Posterior vena cava (tissue), 2 donors: ENCODE results near the gene USP46. TPM values are rescaled to one million over a fixed set of nuclear protein-coding genes. Genes with fewer than 3 reads are reported as not detected.

ENCODE experiments used
- DNase-seq: peaks from one replicate; pipeline ENCODE4 v3.0.0-alpha.2; 2020; ENCODE audit warnings: low spot score
- intact Hi-C, 2 donors: fragments of 100-400 bp; cut with DNase I; formaldehyde crosslinking; loops; one replicate each; pipeline versions ENCODE4 v1.14.1 to v1.14.2; 2022 to 2023
- total RNA-seq, 2 donors: library from RNA; stranded (reverse); fragmentation: NEBNext Ultra II Directional; extraction: Animal tissue kit (Norgen Biotek cat#: 25700); gene quantifications; one replicate each; pipeline ENCODE4 v1.2.1, GENCODE V29; 2021
- donor health status: DM: yes; HTN: yes; CAD: no.
- donor health status: DM: yes; HTN: yes; CAD: no.

Gene USP46
- total RNA-seq, 2 donors from 2014 or later: 17.1 to 18.3 TPM

DNA sequence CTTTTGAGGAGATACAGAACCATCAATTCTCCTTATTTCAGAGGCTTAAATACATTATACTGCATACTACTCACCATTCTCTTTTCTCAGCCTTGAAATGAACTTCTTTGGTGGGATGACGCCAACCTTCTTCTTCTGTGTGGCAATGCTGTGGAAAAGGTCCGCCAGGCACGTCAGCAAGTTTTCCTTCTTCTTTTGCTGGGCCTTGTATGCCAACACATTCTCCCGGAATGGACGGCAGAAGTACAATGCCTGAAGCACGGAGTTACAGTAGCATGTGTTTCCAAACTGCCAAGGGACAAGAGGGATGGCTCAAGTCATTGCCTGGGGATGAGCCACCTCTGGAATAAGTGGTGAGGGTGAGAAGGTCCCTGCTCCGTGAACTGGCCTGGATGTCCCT, 31.2 kb downstream of the USP46 start:
- DNase-seq: peak; percentile 84
- intact Hi-C loops: no loop called here

DNA sequence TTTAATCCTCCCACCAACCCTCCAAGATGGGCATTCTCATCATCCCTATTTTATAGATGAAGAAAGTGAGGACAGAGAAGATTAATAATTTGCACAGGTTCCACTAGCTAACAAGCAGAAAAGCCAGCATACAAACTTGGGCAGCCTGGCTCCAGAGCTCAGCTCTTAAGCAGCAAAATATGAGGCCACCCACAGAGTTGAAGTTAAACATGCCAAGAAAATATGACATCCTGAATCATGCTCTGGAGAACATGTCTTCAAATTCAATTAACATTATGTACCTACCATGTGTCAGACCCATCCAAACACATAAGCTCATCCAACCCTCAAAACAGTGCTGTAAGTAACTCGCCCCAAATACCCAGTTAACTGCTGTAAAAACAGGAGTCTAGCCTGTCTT, 33.9 kb downstream of the USP46 start:
- intact Hi-C loops: no loop called here
- no peak for DNase-seq

GRCh38 chr4:52622564-52622963, 36.5 kb downstream of the USP46 start:
- intact Hi-C loops: no loop called here
- no peak for DNase-seq

GRCh38 chr4:52621567-52621966, 37.5 kb downstream of the USP46 start:
- no peak for DNase-seq
- intact Hi-C loops: no loop called here

DNA sequence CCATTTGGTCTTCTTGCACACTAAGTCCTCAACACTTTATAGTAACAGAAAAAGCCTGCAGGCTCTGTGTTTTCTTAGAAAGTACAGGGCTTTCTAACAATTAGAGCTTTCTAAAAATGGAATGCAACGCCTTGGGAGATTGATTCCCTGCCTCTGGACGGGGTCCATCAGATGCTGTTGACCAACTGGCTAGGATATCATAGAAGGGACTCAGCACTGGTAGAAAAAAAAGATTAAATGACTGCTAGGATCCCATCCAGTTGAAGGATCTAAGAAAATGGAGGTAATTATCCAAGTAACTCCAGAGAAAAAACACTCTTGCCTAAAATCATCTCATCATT, 39.5 kb downstream of the USP46 start:
- intact Hi-C loops: loop anchor here in 1 of 2 donors (1.0 kb wide), 1 partner anchor 42 kb away; no protein-coding TSS in a partner anchor
- no peak for DNase-seq

GRCh38 chr4:52618795-52619590, 40.1 kb downstream of the USP46 start:
- no peak for DNase-seq
- intact Hi-C loops: loop anchor here in 1 of 2 donors (1.0 kb wide), 1 partner anchor 42 kb away; no protein-coding TSS in a partner anchor

DNA sequence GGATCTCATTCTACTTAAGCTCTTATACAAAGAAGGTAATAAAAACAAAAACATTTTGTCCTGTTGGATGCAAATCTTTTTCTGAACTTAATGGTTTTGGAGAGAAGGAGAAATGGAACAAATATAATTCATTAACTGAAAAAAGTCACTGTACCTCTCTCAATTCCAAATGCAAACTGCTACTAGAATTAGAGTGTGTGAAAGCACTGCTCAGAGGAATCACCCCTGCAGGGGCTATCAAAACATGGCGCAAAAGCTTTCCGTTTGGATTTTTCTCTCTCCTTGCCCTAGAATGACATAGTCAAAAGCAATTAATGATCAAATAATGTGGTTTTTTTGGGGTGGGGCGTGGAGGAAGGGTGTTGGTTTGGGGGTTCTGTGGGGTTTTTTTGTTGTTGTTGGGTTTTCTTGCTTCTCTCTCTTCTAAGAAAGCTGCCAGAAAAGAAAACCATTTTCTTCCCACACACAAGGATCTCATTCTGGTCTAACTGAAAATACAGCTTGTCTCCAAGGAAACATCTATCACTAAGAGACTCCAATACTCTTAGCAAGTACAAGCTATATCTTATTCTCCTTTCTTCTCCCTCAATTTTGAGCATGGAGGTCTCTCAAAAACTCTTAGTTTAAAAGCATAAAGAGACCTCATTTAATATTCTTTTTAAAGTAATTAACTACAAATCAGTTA, 41.6 kb downstream of the USP46 start:
- intact Hi-C loops: no loop called here
- DNase-seq: no peak

DNA sequence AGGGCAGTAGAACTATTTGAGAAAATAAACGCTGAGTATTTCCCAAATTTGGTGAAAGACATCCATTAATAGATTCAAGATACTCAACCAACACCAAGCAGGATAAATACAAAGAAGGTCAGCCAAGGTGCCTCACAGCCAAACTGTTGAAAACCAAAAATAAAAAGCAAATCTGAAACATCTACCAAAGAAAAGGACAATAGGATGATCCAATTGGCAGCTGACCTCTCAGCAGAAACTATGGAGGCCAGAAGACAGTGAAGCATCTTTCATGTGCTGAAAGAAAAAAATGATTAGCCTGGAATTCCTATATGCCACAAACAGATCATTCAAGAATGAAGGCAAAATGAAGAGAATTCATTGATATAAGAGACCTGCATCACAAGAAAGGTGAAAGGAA, 44.9 kb downstream of the USP46 start:
- no peak for DNase-seq
- intact Hi-C loops: no loop called here

DNA sequence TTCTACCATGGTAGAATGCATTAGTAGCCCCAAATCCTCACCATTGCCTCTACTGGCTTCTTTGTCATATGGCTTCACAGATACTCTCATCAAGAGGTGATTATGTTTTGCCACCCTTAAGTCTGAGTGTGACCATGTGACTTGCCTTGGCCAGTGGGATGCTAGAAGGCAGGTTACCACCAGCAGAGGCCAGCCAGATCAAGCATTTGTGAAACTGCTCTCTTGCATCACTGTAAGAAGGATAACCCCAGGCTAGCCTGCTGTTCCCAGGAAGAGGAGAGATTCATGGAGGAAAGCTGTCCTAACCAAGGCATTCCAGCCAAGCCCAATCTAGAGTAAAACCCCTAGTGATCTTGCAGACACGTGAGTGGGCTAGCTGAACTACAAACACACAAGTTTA, 46.8 kb downstream of the USP46 start:
- intact Hi-C loops: no loop called here

GRCh38 chr4:52611030-52611555, 48.0 kb downstream of the USP46 start:
- DNase-seq: no peak
- intact Hi-C loops: no loop called here

More for the DNA sequence above, 46.8 kb downstream of the USP46 start:
- DNase-seq: no peak

DNA sequence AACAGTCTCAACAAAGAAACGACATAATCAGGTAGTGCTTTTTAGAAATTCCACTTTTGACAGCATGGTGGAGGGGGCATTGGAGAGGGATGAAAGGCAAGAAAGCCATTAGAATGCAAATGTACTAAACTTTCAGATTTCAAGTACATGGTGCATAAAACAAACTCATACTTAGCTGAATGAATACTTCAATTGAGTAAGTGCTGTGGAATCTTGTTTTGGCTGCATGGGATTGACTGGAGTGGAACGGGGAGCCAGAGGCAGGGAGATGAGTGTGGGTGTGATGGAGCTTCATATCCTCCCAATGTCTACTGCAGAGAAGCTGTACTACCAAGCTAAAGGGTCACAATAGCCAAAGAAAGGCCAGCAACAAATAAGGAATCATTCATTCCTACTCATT, 52.4 kb downstream of the USP46 start:
- intact Hi-C loops: no loop called here
- no peak for DNase-seq

GRCh38 chr4:52606040-52606439, 53.1 kb downstream of the USP46 start:
- intact Hi-C loops: no loop called here
- no peak for DNase-seq

GRCh38 chr4:52604215-52604614, 54.9 kb downstream of the USP46 start:
- intact Hi-C loops: no loop called here
- no peak for DNase-seq

DNA sequence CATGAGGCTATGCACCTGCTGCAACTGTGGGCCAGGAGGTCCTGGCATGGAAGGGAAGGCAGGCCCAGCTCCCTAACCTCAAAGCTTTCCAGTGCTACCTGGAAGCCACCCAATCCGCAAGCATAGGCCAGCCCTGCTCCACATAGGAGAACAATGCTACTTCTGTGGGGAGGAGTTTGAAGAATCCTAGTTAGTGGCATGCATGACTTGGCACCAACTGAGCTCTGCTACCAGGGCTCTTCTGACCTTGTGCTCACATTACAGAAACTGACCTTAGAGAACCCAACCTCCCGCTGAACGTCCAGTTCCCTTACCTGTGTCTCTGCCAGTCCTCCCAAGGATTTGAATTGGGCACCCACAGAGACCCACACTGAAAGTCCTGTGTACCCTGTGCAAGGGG, 58.8 kb downstream of the USP46 start:
- intact Hi-C loops: no loop called here
- no peak for DNase-seq

- intact Hi-C loops: no loop called here
- DNase-seq: no peak
These were observed 64.1 kb downstream of the USP46 start for GRCh38 chr4:52595001-52595400.

GRCh38 chr4:52592287-52592686, 66.8 kb downstream of the USP46 start:
- DNase-seq: no peak
- intact Hi-C loops: no loop called here

DNA sequence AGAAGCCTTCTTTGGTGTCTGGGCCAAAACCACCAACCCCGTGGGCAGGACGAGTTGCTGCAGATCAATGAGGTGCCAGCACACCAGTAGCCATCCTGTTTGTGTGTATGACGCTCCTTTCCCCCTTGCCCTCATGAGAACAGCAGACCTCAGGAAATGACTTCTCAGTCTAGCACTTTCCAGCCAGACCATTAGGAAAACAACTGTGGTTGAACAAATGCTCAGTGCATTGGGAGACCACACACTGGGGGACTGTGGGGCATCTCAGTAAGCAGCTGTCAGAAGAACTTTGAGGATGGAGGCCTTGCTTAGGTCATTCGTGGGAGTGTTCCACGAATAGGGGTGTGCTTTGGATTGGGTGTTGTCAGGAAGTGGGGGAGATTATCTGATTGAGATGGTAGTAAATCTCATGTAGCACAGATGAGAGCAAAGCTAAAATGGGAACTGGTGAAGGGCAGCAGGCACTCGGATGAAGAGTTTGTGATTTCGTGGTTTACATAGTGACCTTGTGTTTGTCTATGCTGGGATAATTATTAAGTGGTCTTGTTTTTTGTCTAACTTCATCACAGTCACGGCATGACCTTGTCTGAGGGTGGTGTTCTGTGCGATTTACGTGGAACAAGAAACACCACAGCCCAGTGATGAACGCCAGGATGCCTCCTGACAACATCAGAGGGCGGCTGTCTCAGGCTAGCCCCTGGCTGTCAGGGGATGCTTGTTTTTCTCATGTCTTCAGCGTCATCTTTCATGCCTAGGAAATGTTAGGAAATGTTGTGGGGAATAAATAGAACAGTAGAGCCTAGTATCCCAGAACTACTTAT, 70.1 kb downstream of the USP46 start:
- intact Hi-C loops: no loop called here
- no peak for DNase-seq

GRCh38 chr4:52588097-52588496, 71.0 kb downstream of the USP46 start:
- DNase-seq: no peak
- intact Hi-C loops: no loop called here

GRCh38 chr4:52586069-52586468, 73.0 kb downstream of the USP46 start:
- intact Hi-C loops: no loop called here
- DNase-seq: no peak

- intact Hi-C loops: no loop called here
These were observed 73.7 kb downstream of the USP46 start for GRCh38 chr4:52585379-52585778.

More at GRCh38 chr4:52585379-52585778, 73.7 kb downstream of the USP46 start:
- DNase-seq: no peak
